HG03575 (cell line): ENCODE measurements around the gene SLC1A3.

Experiments
- ATAC-seq: cut with Tn5 transposase; IDR thresholded peaks from one replicate; pipeline ENCODE4 v1.9.1; 2021; ENCODE audit not compliant: unreplicated experiment, insufficient number of reproducible peaks, low FRiP score; ENCODE audit errors: extremely low read depth

SLC1A3 gene

DNA sequence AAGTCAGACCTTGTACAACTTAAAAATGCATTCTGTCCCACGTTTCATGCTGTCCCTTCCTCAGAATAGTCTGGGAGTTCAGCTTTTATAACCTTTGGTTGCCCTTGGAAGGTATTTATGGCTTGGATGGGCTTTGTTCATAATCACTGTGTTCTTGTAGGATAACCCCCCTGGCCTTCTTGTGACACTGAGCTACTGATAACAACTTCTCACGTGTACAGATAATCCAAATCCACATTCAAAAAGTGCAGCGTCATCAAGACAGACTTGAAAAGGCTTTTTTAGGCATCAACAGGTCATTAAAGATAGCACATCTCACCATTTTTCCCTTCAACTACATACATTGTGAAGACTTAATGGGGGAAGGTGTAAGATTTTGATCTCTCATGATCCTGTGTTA, 42.0 kb downstream of the SLC1A3 start:
- no peak for ATAC-seq

DNA sequence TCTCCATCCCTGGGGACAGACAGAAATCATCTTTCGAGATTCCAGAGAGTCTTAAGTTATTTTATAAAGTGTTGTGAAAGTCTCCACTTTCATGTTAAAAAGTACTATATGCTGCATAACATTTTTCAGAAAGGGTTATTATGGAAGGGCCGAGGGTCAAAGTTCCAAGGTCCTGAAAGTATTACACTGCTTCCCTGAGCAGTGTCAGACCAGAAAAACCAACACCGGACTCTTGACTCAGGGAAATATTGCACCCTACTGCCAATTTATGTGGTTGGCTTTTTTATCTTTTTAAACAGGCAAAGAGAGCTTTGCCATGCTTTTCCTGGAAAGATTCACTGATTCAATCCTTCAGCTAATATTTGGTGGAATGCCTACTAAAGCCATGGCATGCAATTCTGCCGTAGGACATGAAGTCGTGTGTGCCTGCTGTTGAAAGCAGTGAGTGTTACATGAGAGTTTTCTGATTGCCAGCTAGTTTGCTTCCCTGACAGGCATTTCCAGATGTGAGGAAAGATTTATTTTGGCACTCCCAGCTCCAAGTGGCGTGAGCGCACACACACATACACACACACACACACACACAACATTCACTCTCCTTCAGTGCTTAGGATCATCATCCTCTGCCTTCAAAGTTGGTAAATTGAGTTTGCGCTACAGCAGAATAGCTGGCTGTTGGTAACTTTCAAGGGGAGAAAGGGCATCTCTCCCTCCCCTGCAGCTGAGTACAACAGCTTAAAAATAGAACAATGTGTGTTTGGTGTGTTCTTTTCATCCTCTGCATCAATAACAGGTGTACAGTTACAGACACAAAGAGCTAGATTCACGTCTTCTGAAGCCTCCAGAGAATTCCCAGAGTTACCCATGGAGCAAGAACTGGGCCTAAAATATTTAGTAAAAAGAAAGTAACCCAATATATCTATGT, 45.6 kb downstream of the SLC1A3 start:
- ATAC-seq, result no peak

DNA sequence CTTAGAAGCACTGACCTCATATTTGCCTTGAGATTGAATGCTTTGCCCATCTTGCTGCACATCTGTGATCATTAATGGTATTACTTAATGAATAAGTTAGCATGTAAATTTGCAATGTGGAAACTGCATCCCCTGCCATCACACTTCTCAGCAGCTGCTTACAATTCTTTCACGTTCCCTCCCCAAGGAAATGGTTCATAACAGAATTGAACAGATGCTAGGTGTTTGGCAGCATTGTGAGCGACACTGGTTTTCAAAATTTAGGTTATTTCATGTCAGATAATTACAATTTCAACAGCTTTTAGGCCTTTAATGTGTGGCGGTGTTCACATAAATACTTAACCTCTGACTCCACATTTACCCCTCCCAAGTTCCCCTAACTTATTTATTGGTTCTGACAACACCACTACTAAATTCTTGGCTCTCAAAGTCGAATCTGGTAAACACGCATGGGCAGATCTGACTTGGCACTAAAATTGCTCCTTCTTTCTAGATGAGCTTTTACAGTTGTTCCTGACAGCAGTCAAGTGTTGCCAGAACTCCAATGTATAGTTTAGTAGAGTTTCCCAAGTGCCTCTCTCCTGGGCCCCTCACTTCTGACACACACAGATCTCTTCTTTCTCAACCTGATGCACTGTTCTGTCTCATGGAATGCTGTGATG, 46.8 kb downstream of the SLC1A3 start:
- ATAC-seq, result no peak

DNA sequence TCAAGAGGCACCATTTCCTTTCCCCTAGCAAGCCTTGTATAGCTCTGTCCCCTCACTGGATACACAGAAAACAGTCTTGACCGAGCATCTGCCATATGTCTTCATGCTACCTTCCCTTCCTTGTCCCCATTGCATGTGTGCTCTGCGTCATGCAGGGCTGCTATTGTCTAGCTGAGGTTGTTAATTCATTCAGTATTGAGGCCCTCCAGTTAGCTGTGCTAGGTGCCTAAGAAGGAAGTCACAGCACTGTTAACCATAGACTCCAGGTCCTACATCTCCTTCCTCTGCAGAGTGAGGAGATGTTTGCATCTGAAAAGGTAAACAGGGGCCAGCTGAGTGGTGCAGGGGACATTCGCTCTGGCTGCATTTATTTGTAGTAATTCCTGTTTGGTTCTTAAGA, 48.2 kb downstream of the SLC1A3 start:
- ATAC-seq, result no peak

DNA sequence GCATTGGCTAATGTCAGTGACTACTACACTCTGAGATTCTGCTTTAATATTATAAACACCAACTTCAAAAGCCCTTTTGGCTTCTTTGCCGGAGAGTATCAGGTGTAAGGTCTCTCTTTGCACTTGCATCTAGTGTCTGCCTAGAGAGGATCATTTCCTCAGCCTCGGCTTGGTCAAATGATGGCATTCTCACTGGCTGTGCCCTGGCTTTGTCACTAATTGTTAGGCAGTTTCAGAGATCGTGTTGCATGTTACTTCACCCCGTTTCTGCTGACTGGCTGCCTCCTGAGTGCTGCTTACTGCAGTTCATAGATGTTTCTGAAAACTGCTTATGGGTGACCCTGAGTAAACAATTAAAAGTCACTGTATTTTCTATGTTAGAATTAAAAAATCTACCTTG, 48.8 kb downstream of the SLC1A3 start:
- no peak for ATAC-seq

DNA sequence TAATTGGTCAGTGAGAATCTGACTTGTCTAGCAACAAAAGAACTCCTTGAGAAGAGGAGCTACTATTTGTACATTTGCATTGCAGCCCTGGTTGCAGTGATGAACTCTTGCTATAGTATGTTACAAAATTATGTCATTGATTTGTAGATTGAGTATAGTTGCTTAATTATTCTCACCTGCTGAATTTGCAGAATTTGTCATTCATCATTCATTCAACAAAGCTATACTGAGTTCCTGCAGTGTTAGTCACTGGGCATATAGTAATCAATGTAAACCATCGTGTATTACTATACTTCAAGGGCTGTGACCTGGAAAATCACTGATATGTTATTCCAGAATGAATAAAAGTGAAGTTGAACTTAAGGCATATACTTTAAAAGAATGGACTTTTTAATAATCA, 50.1 kb downstream of the SLC1A3 start:
- ATAC-seq, result no peak

DNA sequence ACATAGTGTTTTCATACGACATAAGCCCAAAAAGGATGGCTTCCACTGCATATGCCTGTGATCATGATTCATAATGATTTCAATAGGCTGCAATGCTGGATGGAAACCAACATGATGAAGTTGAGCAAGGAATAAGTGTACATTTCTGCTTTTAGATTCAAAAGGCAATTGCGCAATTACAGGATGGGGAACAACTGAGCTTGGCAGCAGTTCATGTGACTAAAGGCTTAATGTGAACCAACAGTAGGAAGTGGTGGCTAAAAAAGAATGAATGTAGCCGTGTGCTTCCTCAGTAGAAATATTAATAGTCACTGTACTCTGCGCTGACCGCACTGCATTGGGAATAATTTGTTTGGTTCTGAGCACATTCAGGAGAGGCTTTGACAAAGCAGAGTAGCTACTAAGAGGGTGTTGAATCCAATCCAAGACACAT, 51.2 kb downstream of the SLC1A3 start:
- no peak for ATAC-seq

DNA sequence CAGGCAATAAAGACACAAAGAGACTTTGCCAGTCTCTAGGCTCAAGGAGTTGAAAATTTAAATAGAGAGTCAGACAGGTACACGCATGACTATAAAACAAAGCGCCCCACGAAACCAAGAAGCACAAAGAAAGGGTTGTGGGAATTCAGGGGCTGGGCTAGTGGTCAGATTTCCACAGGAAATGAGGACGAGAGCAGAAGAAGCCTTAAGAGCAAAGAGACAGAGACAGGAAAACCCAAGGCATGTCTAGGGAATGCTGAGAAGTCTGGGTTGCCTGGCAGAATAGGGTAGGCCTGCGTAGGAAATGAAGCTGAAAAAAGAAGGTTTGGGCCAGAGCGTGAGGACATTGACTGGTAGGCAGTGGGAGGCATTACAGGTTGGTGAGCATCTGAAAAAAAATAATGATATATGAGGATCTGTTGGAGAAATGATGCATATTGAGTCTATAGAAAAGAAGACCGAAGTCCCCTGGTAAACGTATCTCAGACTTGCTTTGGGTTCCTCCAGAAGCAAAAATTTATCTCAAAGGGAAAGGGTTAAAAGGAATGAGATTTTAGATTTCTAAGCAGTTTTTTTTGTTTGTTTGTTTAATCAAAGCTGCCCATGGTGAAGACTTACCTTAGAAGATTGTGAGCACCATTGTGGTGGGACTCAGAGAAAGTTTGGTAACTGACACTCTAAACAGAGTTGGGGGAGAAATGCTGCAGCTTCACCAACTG, 51.8 kb downstream of the SLC1A3 start:
- ATAC-seq, result no peak

DNA sequence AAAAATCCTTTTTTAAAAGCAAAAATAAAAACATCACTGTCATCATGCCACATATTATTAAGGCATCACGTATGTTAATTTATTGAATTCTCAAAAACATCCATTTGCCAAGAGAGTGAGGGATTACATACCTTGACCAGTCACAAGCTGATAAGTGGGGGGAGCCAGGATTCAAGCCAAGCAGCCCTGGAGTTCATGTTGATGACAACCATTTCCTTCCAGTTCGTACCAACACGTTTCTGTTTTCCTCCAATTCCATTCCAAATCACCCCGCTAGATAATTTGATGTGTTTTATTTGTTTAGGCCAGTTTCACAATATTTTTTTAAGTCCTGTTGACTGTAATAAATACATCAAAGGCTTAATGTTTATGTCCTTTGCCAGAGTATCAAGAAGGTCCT, 53.0 kb downstream of the SLC1A3 start:
- ATAC-seq, result no peak

DNA sequence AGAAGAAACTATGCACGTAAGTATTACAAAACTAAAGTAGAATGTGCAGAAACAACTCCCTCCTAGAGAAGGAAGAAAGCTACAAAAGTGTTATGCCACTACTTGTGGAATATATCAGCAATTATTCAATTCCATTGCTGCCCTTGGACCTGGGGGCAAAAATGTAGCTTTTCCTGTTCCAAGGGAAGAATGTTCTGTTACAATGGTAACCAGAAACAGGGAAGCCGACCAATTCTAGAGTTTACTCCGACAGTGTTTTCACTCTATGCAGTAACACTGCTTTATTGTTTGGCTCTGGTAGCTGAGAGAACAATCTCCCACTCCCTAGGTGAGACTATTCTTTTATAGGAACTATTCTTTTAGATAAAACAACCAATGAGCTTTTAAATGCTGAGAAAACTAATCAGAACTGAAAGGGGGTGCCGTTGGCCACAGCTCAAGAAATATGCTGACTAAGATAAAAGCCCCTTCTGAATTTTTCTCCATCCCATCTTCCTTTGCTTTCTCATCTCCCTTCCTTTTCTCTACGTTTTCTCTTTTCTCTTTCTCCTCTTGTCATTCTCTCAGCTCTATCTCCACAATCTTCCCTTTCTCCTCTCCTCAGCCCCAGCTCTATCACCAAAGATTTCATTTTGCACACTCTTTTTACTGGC, 54.1 kb downstream of the SLC1A3 start:
- no peak for ATAC-seq

DNA sequence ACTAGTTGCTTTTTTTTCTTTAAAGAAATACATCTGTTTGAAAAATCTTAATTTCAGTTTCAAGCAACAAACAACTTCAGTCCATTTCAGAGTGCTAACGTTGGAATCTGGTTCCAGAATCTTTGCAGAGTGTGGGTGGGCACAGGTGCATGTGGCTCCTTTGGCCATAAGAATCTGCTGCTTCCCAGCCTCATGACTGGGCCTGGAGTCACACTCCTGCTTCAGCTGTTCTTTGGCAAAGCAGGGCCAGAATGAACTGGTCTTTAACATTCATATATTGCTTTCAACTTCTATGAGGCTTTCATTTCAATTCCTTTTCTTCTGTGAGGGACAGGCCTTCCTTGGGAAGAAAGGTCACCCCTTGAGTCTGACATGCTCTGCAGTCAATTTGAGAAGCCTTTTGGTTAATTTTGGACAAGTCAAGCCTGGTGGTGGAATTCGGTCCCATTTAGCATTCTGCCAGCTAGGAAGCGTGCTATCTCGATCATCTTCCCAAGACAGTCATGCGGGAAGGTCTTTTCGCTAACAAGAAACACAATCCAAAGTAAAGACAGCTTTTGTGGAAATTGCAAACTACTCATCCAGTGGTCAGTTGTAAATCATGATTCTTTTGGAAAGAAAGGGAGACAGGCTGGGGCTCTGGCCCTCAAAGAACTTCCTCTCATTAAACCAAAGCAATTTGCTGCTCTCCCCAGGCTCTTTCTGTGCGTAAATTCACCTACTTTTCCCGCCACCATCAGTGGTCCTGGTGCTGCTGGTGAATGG, 55.2 kb downstream of the SLC1A3 start:
- no peak for ATAC-seq

DNA sequence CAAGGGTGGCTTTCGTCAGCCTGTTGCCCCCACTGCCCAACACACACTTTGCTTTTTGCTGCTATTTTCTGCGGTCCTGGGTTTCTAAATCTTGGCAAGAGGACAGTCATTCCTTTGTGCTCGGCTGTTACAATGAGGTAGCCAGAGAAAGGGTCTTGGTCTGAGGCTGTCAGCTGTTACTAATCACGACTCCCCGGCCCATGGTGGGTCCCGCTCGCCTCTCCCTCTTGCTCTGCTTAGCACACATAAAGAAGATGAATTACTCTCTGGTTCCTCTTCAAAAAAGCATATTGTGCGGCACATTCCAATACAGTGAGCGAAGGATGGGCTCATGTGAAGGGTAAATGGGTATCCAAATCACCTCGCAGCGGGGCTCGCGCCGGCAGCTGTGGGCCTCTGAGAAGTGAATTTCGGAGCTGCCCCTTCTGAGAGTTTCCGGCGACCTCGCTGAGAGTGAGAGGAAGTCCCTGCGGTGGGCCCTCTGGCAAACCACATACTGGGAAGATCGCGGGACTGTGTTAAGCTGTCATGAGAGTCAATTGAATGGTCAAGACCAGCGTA, 56.0 kb downstream of the SLC1A3 start:
- ATAC-seq, result no peak

DNA sequence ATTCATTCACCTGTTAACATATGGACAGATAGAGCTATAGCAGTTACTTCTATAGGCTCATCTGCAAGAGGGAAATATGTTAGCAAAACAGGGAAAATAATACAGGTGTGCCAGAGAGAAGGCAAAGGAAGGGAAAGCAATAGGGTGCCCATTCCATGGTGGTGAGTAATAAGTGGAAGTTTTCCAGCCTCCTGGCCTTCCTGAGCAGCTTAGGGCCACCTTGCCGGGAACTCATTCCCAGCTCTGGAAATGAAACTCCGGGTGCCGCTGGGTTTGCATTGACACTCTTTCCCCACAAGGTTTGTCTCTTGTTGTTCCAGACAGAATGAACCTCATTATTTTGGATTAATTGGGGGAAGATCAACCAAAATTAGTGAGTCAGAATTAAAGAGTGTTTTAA, 58.4 kb downstream of the SLC1A3 start:
- ATAC-seq, result no peak

DNA sequence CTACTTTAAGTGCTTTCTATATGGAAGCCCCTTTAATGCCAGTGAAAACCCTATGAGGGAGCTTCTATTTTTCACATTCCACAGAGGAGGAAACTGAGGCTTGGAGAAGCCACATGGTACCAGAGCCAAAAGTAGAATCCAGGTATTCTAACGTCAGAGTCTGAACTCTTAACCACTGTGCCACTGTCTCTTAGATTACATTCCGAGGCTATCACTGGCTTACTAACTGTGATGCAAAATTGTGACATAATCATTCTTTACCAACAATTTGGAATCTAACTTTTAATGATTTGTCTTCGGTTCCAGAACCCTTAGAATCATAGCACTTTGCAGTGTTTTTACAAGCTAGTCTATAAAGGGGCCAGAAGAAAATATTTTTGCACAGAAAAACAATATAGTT, 59.2 kb downstream of the SLC1A3 start:
- no peak for ATAC-seq

DNA sequence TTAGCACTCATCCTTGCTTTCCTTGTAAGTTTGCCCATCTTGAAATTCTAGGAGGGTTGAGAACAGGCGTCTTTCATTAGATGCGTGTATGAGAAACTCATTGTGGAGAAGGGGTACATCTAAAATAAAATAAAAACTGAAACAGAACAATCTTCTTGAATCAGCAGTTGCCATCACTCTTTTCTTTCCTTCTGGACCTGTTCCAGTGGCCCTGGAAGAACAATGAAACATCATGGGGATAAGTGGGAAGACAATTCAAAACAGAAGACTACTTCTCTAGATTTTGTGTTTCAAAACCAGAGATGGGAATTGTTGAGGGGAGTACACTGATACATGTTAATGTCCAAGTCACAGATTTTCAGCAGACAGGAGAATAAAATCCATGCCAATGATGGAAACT, 59.9 kb downstream of the SLC1A3 start:
- ATAC-seq, result no peak

DNA sequence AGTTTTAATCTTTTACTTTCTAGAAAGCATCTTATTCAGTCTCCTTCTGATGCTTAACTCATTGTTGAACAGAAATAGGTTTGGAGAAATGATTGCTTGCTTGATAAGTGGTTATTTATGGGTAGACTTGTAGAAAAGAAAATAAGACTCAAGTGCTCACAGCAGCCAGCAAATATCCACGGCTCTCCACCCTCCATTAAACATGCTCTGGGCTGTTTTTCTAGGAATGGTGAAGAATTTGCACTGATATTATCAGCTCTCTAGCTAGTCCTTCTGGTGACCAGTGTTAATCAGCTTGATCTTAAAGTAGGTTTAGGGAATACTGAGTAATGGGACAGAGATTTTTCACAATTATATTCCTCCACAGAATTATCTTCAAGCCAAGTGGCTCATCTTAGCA, 60.6 kb downstream of the SLC1A3 start:
- no peak for ATAC-seq

DNA sequence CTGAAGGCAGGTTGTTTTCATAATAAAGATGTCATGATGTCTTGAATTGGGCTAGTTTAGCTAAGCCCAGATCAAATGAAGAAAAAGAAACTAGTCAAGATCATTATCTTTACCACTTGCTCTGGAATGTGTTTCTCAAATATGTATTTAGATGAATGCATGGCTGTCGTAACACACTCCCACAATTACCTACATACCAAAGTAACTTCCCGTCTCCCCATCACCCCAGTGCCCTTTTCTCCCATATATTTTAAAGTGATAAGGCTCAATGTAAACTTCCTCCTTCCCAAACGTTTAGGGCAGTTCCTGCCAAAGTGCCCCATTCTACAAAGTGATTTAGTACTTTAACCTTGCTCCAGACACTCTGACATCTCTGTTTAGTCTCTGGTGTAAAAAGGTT, 61.4 kb downstream of the SLC1A3 start:
- no peak for ATAC-seq

DNA sequence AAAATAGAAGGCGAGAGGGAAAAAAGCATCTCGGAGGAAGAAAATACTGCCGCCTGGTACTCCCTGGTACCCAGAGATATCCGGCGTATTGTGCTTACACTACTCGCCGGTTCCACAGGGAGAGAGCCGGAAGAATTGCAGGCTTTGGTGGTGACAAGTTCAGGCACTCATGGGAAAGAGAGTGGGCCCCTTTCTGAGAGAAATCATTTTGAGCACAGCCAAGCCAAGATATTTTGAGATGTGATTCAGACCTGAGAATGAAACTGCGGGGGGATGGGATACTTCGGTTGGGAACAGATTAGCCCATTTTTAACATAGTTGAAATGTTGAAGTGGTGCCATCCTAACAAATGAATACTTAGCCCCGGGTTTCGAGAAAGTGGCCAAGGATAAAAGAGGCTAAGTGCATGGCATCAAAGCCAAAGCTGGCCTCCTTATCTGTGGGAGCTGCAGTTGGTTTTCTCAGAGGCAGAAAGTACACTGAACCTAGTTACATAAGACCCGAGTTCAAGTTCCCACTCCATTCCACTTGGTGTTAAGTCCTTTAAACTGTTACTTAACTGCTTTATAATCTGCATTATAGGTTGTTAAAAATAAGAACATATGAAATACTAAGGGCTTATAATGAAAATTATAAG, 62.7 kb downstream of the SLC1A3 start:
- ATAC-seq, result no peak
